Ovary (tissue), 3 donors: ENCODE measurements around the gene AQP11.

ENCODE experiments used
- CTCF ChIP-seq, 3 donors: fragments of 450-650 bp in 2 of 3; fragments of 200-600 bp in 1 of 3; IDR thresholded peaks; one replicate each; pipeline versions ENCODE4 v1.5.1 to v1.8.0; 2016 to 2022; ENCODE audit warnings: antibody characterized with exemption in 3 of 3, mild to moderate bottlenecking in 1 of 3
- EP300 ChIP-seq: sonication (generic); formaldehyde crosslinking; IDR thresholded peaks from one replicate; pipeline ENCODE4 v1.6.1; 2017; ENCODE audit warnings: antibody characterized with exemption
- POLR2A ChIP-seq: fragments of 450-650 bp; IDR thresholded peaks from one replicate; pipeline ENCODE4 v1.6.1; 2017; ENCODE audit warnings: antibody characterized with exemption, mild to moderate bottlenecking, moderate library complexity
- donor health status: DM: no; HTN: no; CAD: no.

GRCh38 chr11:77644887-77645286 is 55.1 kb downstream of the AQP11 start:
- TF ChIP-seq CTCF (IDR thresholded peaks at IDR 0.05) (no peak), POLR2A (no peak), EP300 (no peak)
